Mucosa of descending colon (tissue), 3 donors: ENCODE measurements around the gene PAX1. TPM values are rescaled to one million over a fixed set of nuclear protein-coding genes. Genes with fewer than 3 reads are reported as not detected.

ENCODE experiments used
- ATAC-seq: fragments of 200-7000 bp; cut with Tn5 transposase; one replicate; pipeline ENCODE4 v1.9.1; 2020; ENCODE audit warnings: mild to moderate bottlenecking, moderate library complexity
- DNase-seq, 3 donors: peaks; one replicate each; pipeline ENCODE4 v3.0.0-alpha.2; 2020
- H3K36me3 ChIP-seq: fragments of 200-600 bp; one replicate; pipeline ENCODE4 v1.8.0; 2021; ENCODE audit warnings: low read depth, mild to moderate bottlenecking
- H3K4me1 ChIP-seq: fragments of 200-600 bp; one replicate; pipeline ENCODE4 v1.8.0; 2021; ENCODE audit warnings: low read depth, mild to moderate bottlenecking
- H3K4me3 ChIP-seq: fragments of 200-600 bp; one replicate; pipeline ENCODE4 v1.8.0; 2021; ENCODE audit warnings: mild to moderate bottlenecking
- H3K9me3 ChIP-seq: fragments of 200-600 bp; one replicate; pipeline ENCODE4 v1.8.0; 2021; ENCODE audit warnings: mild to moderate bottlenecking
- intact Hi-C, 2 donors: fragments of 100-400 bp; cut with DNase I in 1 of 2; cut with micrococcal nuclease in 1 of 2; formaldehyde crosslinking; loops; one replicate each; pipeline versions ENCODE4 v1.11.0 to v1.11.1; 2022; cut with DNase I, micrococcal nuclease
- total RNA-seq, 3 donors: library from RNA; stranded (reverse); fragmentation: NEBNext Ultra II Directional in 2 of 3; extraction: Animal tissue kit (Norgen Biotek cat#: 25700) in 2 of 3; gene quantifications; one replicate each; pipeline versions ENCODE4 v1.2.1 to v1.2.4, GENCODE V29; 2021 to 2023
- TF ChIP-seq, protein P1 (sequence below): fragments of 200-600 bp; IDR thresholded peaks from one replicate; pipeline ENCODE4 v1.8.0; 2022; ENCODE audit warnings: antibody characterized with exemption, mild to moderate bottlenecking
- donor health status: DM: no; HTN: no; CAD: no; lungs with moderate emphysema.
- donor health status: DM: no; HTN: no; CAD: no.
- donor health status: DM: no; HTN: yes; CAD: no.

Gene PAX1
- total RNA-seq, 3 donors from 2014 or later, result 0.06 TPM; not detected in 2

DNA sequence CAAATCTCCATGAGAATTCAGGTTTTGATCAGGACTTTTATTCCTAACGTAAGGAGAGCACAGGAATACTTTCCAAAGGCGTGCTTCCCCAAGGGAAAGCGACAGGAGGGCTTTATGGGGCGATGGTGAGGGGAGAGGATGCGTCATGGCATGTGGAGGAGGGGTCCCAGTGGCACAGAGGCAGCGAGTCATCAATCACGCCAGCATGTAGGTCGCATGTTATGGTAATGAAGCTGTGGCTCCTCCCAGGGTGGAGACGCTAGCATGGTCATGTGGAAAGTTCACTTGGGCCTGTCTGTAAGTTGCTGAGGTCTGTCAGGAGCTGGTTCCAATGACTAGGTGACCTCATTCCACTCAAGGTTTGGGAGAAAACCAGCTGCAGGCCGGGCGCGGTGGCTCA, 35.3 kb upstream of the PAX1 start:
- H3K4me1 ChIP-seq, result no peaks in the 10 kb centered on the region
- intact Hi-C loops, result no loop called here
- TF ChIP-seq, protein P1, sequence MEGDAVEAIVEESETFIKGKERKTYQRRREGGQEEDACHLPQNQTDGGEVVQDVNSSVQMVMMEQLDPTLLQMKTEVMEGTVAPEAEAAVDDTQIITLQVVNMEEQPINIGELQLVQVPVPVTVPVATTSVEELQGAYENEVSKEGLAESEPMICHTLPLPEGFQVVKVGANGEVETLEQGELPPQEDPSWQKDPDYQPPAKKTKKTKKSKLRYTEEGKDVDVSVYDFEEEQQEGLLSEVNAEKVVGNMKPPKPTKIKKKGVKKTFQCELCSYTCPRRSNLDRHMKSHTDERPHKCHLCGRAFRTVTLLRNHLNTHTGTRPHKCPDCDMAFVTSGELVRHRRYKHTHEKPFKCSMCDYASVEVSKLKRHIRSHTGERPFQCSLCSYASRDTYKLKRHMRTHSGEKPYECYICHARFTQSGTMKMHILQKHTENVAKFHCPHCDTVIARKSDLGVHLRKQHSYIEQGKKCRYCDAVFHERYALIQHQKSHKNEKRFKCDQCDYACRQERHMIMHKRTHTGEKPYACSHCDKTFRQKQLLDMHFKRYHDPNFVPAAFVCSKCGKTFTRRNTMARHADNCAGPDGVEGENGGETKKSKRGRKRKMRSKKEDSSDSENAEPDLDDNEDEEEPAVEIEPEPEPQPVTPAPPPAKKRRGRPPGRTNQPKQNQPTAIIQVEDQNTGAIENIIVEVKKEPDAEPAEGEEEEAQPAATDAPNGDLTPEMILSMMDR, result no peak
- no peak for ATAC-seq
- H3K9me3 ChIP-seq, result no peaks in the 10 kb centered on the region
- no peak for DNase-seq
- no peaks in the 10 kb centered on the region for H3K36me3 ChIP-seq
- no peak overlapping the region for H3K4me3 ChIP-seq

DNA sequence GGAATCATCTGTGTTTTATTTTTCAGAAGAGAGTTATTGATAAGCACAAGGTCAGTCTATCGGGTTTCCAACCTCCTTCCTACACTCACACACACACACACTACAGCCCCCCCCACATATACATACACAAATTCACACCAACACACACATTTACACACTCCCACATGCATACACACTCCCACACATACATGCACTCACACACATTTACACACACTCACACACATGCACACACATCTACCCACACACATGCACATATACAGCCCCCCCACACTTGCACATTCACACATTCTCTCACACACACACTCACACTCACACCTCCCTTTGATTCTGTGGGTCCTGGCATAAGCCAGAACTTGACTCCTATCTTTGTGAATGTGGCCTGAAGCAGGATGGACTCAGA, 34.5 kb upstream of the PAX1 start:
- H3K4me1 ChIP-seq, result no peaks in the 10 kb centered on the region
- TF ChIP-seq, protein P1, result no peak
- ATAC-seq (no peak), DNase-seq (no peak)
- H3K9me3 ChIP-seq, result no peaks in the 10 kb centered on the region
- no peak overlapping the region for H3K4me3 ChIP-seq
- H3K36me3 ChIP-seq, result no peaks in the 10 kb centered on the region
- intact Hi-C loops, result no loop called here

- Histone ChIP-seq H3K4me1 (no peaks in the 10 kb centered on the region), H3K4me3 (no peak overlapping the region), H3K9me3 (no peaks in the 10 kb centered on the region), H3K36me3 (no peaks in the 10 kb centered on the region)
- ATAC-seq (no peak), DNase-seq (no peak)
- intact Hi-C loops, result no loop called here
- TF ChIP-seq, protein P1, result no peak
Measured at GRCh38 chr20:21677261-21677660, 28.2 kb upstream of the PAX1 start.

DNA sequence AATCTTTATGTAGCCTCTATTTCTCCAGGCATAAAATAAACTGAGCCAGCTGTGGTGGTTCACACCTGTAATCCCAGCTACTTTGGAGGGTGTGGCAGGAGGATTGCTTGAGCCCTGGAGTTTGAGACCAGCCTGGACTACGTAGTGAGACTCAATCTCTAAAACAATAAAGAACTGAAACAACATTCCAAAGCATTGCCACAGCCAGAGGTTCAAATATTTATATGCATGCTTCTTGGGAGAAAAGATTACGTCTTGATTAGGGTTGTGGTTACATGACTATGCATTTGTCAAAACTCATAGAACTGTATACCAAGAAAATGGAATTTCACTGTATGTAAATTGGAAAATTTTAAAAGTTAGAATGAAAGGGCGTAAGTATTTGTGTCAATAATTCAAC, 27.7 kb upstream of the PAX1 start:
- TF ChIP-seq, protein P1, result no peak
- ATAC-seq, result no peak
- H3K36me3 ChIP-seq, result no peaks in the 10 kb centered on the region
- H3K9me3 ChIP-seq, result no peaks in the 10 kb centered on the region
- intact Hi-C loops, result no loop called here
- no peak for DNase-seq
- no peak overlapping the region for H3K4me3 ChIP-seq
- H3K4me1 ChIP-seq, result no peaks in the 10 kb centered on the region

GRCh38 chr20:21681234-21681921, 24.1 kb upstream of the PAX1 start:
- DNase-seq (no peak), ATAC-seq (no peak)
- no peak overlapping the region for H3K4me3 ChIP-seq
- H3K4me1 ChIP-seq, result no peaks in the 10 kb centered on the region
- H3K36me3 ChIP-seq, result no peaks in the 10 kb centered on the region
- intact Hi-C loops, result no loop called here
- H3K9me3 ChIP-seq, result no peaks in the 10 kb centered on the region
- TF ChIP-seq, protein P1, result no peak

DNA sequence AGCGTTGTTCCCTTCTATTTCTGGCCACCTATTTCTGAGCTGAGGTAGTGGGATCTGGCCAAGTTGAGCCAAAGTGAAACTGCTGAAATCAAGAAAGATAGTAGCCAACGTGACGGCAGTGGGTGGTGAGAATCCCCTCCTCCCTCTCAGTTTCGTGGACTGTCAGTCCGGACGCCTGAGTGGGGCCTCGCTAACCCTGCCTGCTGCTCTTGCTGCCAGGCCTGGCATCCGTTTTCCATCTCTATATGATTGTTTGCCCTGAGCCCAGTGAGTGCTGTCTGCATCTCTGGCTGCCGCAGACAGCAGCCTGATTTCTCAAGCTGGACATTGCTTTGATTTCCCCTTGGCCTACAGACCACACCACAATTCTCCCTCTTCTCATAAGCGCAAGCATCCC, 23.5 kb upstream of the PAX1 start:
- Histone ChIP-seq H3K4me3 (no peak overlapping the region), H3K36me3 (no peaks in the 10 kb centered on the region), H3K4me1 (no peaks in the 10 kb centered on the region), H3K9me3 (no peaks in the 10 kb centered on the region)
- no peak for ATAC-seq
- intact Hi-C loops, result no loop called here
- TF ChIP-seq, protein P1, result no peak
- no peak for DNase-seq
